PFSK-1 (cell line): Measurements from ENCODE around the gene SHLD1.

Experiments
- FOXP2 ChIP-seq: optimal IDR thresholded peaks from 2 replicates; pipeline ENCODE3; 2011; ENCODE audit warnings: borderline replicate concordance, control low read depth, inconsistent platforms; ENCODE audit not compliant: insufficient read depth; ENCODE audit errors: extremely low read length, extremely low read depth
- REST ChIP-seq, 2 experiments: IDR thresholded peaks; 2 replicates each; pipeline versions ENCODE4 v1.6.1 to v1.8.0; 2011 to 2012; ENCODE audit warnings: low read depth in 2 of 2, low read length in 2 of 2, control low read depth in 1 of 2, inconsistent platforms in 1 of 2, mild to moderate bottlenecking in 1 of 2, moderate library complexity in 1 of 2; ENCODE audit not compliant: insufficient read depth in 1 of 2
- SIN3A ChIP-seq: IDR thresholded peaks from 2 replicates; pipeline ENCODE4 v1.6.1; 2012; ENCODE audit warnings: mild to moderate bottlenecking, low read length, moderate library complexity, borderline replicate concordance; ENCODE audit not compliant: insufficient read depth

GRCh38 chr20:5729348-5729747 is 20.9 kb upstream of the SHLD1 start:
- TF ChIP-seq FOXP2 = no peak
- no peak for TF ChIP-seq REST (IDR thresholded peaks at IDR 0.05; ENCODE audit: insufficient read depth in 1 of 2, low read depth in 2 of 2, low read length in 2 of 2)
- no peak for TF ChIP-seq SIN3A
